NB4 (cell line): ENCODE results near the gene SHISA5.

ENCODE experiments used
- CTCF ChIP-seq: IDR thresholded peaks from one replicate; pipeline ENCODE4 v1.5.1; 2012; ENCODE audit warnings: low read depth, low read length
- POLR2A ChIP-seq: IDR thresholded peaks from 2 replicates; pipeline ENCODE4 v1.6.1; 2011; ENCODE audit warnings: mild to moderate bottlenecking; ENCODE audit not compliant: insufficient read length; ENCODE audit errors: extremely low read depth

DNA sequence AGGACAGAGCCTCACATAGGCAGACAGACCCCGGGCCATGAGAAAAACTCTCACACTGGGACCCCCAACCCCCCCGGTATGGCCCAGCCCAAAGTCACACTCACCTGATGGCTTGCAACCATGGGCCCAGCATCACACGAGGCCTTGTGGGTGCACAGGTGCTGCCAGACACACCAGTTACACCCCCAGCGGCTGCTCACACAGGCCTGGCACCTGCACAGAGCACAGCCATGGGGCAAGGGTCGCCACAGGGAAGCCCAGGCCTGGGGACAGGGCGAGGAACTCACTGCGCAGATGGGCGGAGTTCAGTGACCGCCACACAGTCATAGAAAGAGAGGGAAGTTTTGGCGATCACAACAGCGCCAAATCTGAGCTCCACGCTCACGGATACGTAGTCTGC, 83.4 kb downstream of the SHISA5 start:
- TF ChIP-seq CTCF (no peak), POLR2A (no peak)
